Tibial artery (tissue), 4 donors: Measurements from ENCODE around the gene ZEB2.
A peak's percentile ranks its signal among the peaks of the same experiment; 100 is the strongest.

Experiments used
- DNase-seq, 2 donors: peaks; one replicate each; pipeline ENCODE4 v3.0.0-alpha.2; 2019
- H3K27ac ChIP-seq, 2 donors: fragments of 200-600 bp; sonication (generic) in 1 of 2; 1 replicate in 1 of 2; 2 replicates in 1 of 2; pipeline ENCODE4 v1.5.1; 2018 to 2019; ENCODE audit warnings: mild to moderate bottlenecking in 1 of 2
- H3K27me3 ChIP-seq, 2 donors: fragments of 200-600 bp; sonication (generic) in 1 of 2; one replicate each; pipeline versions ENCODE4 v1.5.1 to v1.6.0; 2016 to 2019
- H3K36me3 ChIP-seq, 3 donors: fragments of 200-600 bp; sonication (generic) in 2 of 3; one replicate each; pipeline ENCODE4 v1.5.1; 2016 to 2019; ENCODE audit warnings: mild to moderate bottlenecking in 2 of 3
- H3K4me1 ChIP-seq, 4 donors: fragments of 200-600 bp; sonication (generic) in 2 of 4; 1 replicate in 3 of 4; 2 replicates in 1 of 4; pipeline ENCODE4 v1.5.1; 2016 to 2019
- H3K4me3 ChIP-seq, 2 donors: fragments of 200-600 bp; sonication (generic) in 1 of 2; 1 replicate in 1 of 2; 2 replicates in 1 of 2; pipeline ENCODE4 v1.5.1; 2018 to 2019; ENCODE audit warnings: mild to moderate bottlenecking in 2 of 2
- H3K9me3 ChIP-seq, 3 donors: fragments of 200-600 bp; sonication (generic) in 1 of 3; one replicate each; pipeline ENCODE4 v1.5.1; 2016 to 2019
- CTCF ChIP-seq, 2 experiments: fragments of 200-600 bp in 1 of 2; fragments of 450-650 bp in 1 of 2; IDR thresholded peaks; one replicate each; pipeline ENCODE4 v1.5.1; 2017 to 2019; ENCODE audit warnings: antibody characterized with exemption in 2 of 2, mild to moderate bottlenecking in 1 of 2, moderate library complexity in 1 of 2
- intact Hi-C: fragments of 100-400 bp; cut with DNase I; formaldehyde crosslinking; loops from one replicate; pipeline ENCODE4 v1.15.0; 2023; ENCODE audit warnings: low total_unique reads

The ZEB2 gene

GRCh38 chr2:144449028-144449406 lies 70.9 kb downstream of the ZEB2 start:
- DNase-seq: peak in 1 of 2 donors; percentile 73
- intact Hi-C loops: loop anchor here (5.0 to 10.0 kb wide), 3 partner anchors 53 to 94 kb away; no protein-coding TSS in a partner anchor
- Histone ChIP-seq H3K4me3 (peak overlapping the region; percentile 38 to 41), H3K4me1 (peaks cover 0 to 98% (median 24%) of the 10 kb centered on the region in 4 donors), H3K27ac (peak overlapping the region; percentile 46 to 74), H3K36me3 (no peaks in the 10 kb centered on the region), H3K9me3 (no peaks in the 10 kb centered on the region), H3K27me3 (no peaks in the 10 kb centered on the region)
- peak; percentile 36 to 48 for TF ChIP-seq CTCF (IDR thresholded peaks at IDR 0.05)

- Histone ChIP-seq H3K27me3 (no peaks in the 10 kb centered on the region), H3K4me3 (peak overlapping the region; percentile 38 to 41), H3K9me3 (no peaks in the 10 kb centered on the region), H3K36me3 (no peaks in the 10 kb centered on the region), H3K27ac (peak overlapping the region; percentile 46 to 74), H3K4me1 (peaks cover 0 to 98% (median 23%) of the 10 kb centered on the region in 4 donors)
- intact Hi-C loops: loop anchor here (5.0 to 10.0 kb wide), 3 partner anchors 54 to 94 kb away; no protein-coding TSS in a partner anchor
- no peak for DNase-seq
- no peak for TF ChIP-seq CTCF (IDR thresholded peaks at IDR 0.05)
Observed at GRCh38 chr2:144448389-144449027, 71.4 kb downstream of the ZEB2 start.

- H3K4me3 ChIP-seq: no peak overlapping the region
- H3K27me3 ChIP-seq: no peaks in the 10 kb centered on the region
- H3K36me3 ChIP-seq: no peaks in the 10 kb centered on the region
- H3K4me1 ChIP-seq: peaks cover 0 to 96% (median 22%) of the 10 kb centered on the region in 4 donors
- peak overlapping the region; percentile 25 to 74 for H3K27ac ChIP-seq
- H3K9me3 ChIP-seq: no peaks in the 10 kb centered on the region
- no peak for DNase-seq
- TF ChIP-seq CTCF (IDR thresholded peaks at IDR 0.05): no peak
- intact Hi-C loops: loop anchor here (5.0 to 10.0 kb wide), 3 partner anchors 55 to 93 kb away; no protein-coding TSS in a partner anchor
Observed at GRCh38 chr2:144447535-144447934, 72.4 kb downstream of the ZEB2 start.

GRCh38 chr2:144446136-144446535 lies 73.8 kb downstream of the ZEB2 start:
- Histone ChIP-seq H3K9me3 (no peaks in the 10 kb centered on the region), H3K27ac (peak overlapping the region in 1 of 2 donors; percentile 14), H3K36me3 (no peaks in the 10 kb centered on the region), H3K4me3 (no peak overlapping the region), H3K4me1 (peaks cover 0 to 96% (median 20%) of the 10 kb centered on the region in 4 donors), H3K27me3 (no peaks in the 10 kb centered on the region)
- DNase-seq: no peak
- intact Hi-C loops: loop anchor here (5.0 to 10.0 kb wide), 3 partner anchors 56 to 91 kb away; no protein-coding TSS in a partner anchor
- no peak for TF ChIP-seq CTCF (IDR thresholded peaks at IDR 0.05)

GRCh38 chr2:144445196-144445595 lies 74.7 kb downstream of the ZEB2 start:
- intact Hi-C loops: loop anchor here (5.0 to 10.0 kb wide), 3 partner anchors 57 to 90 kb away; no protein-coding TSS in a partner anchor
- peak overlapping the region in 1 of 2 donors; percentile 58 for H3K27ac ChIP-seq
- no peak for TF ChIP-seq CTCF (IDR thresholded peaks at IDR 0.05)
- no peak for DNase-seq
- no peaks in the 10 kb centered on the region for H3K36me3 ChIP-seq
- H3K4me3 ChIP-seq: no peak overlapping the region
- peaks cover 0 to 94% (median 23%) of the 10 kb centered on the region in 4 donors for H3K4me1 ChIP-seq
- H3K9me3 ChIP-seq: no peaks in the 10 kb centered on the region
- no peaks in the 10 kb centered on the region for H3K27me3 ChIP-seq
